CD4-positive, alpha-beta T cell treated with Interleukin-6 at 100 ng/mL for 8 hours (primary cell): Measurements from ENCODE around the gene OR3A2.
"Not testable (repeated sequence)": the region's sequence is repeated elsewhere in the genome, so short reads cannot be mapped to it uniquely, and the experiment has no call there.

Experiments
- DNase-seq: peaks from one replicate; pipeline ENCODE4 v3.0.0-alpha.2; 2020; ENCODE audit warnings: mixed read lengths, low spot score

OR3A2 gene

DNA sequence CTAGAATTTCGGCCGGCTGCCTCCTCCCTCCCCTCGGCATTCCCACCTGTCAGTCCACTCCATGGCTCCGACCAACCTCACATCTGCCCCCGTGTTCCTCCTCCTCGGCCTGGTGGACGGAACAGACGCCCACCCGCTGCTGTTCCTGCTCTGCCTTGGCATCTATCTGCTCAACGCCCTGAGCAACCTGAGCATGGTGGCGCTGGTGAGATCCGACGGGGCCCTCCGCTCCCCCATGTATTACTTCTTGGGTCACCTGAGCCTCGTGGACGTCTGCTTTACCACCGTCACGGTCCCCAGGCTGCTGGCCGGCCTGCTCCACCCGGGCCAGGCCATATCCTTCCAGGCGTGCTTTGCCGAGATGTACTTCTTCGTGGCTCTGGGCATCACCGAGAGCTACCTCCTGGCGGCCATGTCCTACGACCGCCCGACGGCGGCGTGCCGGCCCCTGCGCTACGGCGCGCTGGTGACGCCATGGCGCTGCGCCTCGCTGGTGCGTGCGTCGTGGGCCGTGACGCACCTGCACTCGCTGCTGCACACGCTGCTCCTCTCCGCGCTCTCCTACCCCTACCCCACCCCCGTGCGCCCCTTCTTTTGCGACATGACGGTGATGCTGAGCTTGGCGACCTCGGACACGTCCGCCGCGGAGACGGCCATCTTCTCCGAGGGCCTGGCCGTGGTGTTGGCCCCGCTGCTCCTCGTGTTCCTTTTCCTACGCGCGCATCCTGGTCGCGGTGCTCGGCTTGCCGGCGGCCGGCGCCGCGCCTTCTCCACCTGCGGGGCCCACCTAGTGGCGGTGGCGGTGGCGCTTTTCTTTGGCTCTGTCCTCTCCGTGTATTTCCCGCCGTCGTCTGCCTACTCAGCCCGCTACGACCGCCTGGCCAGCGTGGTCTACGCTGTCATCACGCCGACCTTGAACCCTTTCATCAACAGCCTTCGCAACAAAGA is at the start of gene OR3A2:
Gene OR3A2 (minus strand): TSS at position 440 of the 948 bp plus-strand sequence.
- no peak for DNase-seq

DNA sequence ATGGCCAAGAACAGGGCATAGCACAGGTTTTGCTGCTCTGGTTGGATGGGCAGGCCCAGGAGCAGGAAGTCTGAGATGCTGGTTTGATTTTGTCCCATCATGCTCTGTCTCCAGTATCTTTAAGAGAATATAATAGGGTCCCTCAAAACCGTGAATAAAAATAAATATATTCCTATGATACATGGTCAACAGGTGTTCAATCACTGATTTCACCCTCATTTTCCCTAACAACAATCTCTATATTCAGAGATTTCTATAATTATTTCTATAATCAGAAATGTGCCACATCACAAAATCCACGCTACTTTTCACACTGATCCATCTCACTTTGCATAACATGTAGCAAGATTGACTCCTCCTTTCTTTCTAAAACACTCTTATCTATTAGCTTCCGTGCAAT is 47.6 kb upstream of the OR3A2 start, which contains the start of gene OR1E2:
Gene OR1E2 (minus strand): TSS at position 101 of the 400 bp plus-strand sequence. CDS start 0 bp downstream, at position 101.
- DNase-seq = no peak

DNA sequence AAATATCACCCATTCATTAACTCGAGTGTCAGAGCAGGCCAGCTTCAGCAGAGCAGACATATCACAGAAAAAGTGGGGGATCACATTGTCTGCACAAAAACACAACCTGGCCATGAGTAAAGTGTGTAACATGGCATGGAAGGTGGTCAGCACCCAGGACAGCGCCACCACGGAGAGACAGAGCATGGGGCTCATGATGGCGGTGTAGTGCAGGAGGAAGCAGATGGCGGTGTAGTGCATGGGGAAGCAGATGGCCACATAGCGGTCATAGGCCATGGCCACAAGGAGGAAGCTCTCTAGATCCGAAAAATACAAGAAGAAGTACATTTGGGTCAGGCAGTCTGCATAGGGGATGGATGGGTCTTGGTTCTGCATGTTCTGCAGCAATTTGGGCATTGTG is 47.1 kb upstream of the OR3A2 start:
- DNase-seq = not testable (repeated sequence)

DNA sequence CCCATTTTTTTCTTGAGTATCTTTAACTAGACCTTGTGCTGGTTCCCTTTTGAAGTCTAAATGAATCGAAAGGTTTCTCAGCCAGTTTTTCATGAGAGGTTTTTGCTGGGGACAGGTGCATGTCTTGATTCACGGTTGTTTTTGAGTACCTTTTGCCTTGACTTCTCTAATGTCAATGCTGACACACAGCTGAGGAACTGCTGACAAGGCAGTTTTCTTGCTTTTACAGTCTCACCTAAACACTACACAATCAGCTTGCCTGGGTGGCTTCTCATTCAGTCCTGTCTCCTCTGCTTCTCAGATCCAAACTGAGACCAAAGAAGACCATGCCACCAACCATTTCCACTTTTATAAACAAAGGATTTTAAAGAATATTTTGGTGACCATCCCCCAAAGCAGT is 32.1 kb upstream of the OR3A2 start:
- no peak for DNase-seq

DNA sequence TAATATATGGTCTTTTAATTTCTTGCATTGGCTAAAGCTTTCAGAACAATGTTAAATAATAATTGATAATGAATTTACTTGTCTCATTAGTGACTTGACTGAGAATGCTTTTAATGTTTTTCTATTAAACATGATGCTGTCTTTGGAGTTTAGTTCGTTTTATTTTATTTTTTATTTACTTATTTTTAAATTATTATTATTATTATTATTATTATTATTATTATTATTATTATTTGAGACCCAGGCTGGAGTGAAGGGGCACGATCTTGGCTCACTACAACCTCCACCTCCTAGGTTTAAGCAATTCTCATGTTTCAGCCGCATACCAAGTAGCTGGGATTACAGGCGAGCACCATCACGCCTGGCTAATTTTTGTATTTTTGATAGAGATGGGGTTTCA is 29.5 kb upstream of the OR3A2 start:
- no peak for DNase-seq

DNA sequence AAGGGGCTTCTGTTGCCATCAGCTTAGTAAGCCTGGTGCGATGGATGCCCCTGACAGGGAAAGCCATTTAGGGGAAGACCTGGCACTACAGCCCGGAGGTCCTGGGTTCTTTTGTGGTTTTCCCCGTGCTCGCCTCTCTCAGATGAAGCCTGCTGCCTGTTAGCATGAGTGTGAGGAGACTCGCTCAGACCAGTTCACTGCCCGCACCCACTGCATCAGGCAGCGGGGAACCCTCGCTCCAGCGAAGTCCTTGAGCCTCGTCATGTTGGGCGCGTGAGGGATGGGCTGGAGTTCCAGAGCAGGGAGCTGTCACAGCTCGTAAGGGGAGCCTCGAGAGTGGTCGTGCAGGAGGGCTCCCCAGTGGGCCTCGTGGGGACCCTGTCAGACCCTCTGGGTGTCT is 26.1 kb upstream of the OR3A2 start:
- DNase-seq = not testable (repeated sequence)

DNA sequence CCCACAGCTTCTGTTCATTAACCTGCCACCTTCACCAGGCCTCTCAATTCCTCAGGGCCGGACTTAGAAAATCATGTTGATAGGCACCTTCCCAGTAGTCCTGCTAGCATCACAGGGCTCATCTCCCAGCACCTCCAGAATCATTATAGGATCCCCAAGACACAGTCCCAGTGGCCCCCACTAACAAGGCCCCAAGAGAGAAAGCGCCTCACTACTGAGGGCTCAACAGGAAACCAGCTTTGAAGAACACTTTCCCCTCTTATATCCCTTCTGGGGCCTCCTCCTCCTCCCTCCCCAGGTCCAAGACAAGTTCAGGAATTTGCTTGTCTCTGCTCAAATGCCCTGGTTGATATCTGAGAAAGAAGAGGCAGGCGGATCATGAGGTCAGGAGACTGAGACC is 25.0 kb upstream of the OR3A2 start, which contains the start of gene OR3A3:
Gene OR3A3 (plus strand): TSS at position 301 of the 400 bp plus-strand sequence.
- DNase-seq = no peak

DNA sequence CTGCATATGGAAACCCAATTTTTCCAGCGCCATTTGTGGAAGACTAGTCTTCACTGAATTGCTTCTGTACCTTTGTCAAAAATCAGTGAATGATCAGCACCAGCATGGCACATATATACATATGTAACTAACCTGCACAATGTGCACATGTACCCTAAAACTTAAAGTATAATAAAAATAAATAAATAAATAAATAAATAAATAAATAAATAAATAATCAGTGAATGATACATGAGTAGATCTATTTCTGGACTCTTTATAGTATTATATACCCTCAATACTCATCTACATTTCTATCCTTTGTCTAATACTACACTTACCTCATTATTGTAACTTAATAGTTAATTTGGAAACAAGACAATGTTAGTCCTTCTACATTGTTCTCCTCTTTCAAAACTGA is 17.7 kb upstream of the OR3A2 start:
- not testable (repeated sequence) for DNase-seq

DNA sequence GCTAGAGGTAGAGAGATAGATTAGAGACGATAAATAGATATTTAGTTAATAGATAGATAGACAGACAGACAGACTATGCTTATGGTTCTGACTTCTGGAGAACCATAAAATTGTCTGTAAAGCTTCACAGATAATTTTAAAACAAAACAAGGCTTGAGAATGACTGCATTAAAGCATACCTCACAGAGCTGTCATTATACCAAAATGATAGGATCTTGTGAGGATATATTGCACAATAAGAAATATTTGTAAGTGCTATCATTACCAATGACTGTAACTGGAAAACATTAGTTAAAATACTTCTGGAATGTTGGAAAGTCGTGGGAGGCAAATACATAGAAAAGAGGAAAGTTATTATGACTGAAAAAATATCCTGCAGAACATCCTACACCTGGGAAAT is 15.7 kb upstream of the OR3A2 start:
- no peak for DNase-seq

DNA sequence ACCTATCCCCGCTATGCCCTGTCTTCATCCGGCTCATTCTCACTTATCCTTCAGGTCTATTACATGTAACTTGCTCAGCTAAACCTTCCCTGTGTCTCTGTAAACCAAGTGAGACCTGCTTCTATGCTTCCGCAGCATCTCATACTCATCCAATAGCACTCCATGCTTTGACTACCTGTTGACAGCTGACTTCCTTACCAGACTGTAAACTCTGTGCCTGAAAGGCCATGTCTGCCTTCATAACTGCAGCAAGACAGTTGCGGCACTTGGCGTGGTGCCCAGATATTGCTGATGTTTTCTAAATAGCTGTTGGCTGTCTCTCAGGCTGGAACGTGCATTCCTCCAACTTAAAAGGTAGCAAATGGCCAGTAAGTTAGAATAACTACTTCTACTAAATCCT is 13.9 kb upstream of the OR3A2 start:
- DNase-seq = no peak

DNA sequence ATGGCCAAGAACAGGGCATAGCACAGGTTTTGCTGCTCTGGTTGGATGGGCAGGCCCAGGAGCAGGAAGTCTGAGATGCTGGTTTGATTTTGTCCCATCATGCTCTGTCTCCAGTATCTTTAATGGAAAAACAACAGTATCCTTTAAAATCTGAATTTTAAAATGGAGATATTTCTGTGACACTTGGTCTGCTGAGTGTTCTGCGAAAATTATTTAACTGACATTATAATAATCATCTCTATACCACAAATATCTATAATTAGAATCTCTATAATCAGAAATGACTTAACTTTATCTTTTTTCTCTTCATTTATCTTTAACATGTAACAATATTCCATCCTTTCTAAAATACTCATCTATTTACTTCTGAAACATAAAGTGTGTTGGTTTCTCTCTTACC is 12.2 kb upstream of the OR3A2 start, which contains the start of gene OR1E1:
Gene OR1E1 (minus strand): TSS at position 101 of the 400 bp plus-strand sequence. CDS start 0 bp downstream, at position 101.
- DNase-seq = no peak

DNA sequence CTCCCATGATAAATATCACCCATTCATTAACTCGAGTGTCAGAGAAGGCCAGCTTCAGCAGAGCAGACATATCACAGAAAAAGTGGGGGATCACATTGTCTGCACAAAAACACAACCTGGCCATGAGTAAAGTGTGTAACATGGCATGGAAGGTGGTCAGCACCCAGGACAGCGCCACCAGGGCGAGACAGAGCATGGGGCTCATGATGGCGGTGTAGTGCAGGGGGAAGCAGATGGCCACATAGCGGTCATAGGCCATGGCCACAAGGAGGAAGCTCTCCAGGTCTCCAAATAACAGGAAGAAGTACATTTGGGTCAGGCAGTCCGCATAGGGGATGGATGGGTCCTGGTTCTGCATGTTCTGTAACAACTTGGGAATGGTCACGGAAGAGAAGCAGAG is 11.7 kb upstream of the OR3A2 start:
- DNase-seq = not testable (repeated sequence)

DNA sequence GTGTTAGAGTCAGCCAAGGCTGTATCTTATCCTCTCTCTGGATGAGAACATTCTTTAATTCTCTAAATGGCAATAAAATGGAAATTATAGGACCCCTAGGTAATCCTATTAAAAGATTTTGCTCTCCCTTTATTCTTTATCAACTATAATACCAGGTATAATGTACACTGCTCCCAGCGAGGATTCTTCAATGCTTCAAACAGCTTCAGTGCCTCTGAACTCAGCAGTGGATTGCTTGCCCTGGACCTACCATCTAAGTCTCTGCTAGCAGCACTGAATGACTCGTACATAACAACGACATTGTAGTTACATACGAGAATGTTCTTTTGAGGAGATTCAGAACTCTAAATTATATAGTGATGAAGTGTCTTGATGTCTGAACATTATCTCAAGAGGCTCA is 3.7 kb upstream of the OR3A2 start:
- no peak for DNase-seq

DNA sequence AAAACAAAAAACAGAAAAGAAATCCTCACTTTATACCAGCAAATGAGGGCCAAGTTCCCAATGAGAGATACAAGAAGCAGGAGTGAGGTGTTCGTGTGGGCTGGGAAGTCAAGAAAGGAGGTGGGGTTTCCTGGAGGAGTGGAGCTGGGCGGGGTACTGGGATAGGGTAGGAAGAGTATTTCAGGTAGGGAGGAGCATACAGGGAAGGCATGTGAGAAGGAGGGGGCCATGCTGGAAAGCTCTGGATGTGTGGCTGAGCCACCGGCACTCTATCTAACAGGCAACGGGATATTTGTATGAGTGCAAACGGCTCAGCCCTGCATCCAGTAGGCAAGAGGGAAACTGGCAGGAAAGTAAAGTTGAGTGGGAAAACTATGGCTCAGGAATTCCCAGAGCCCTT is 4.2 kb downstream of the OR3A2 start:
- no peak for DNase-seq

DNA sequence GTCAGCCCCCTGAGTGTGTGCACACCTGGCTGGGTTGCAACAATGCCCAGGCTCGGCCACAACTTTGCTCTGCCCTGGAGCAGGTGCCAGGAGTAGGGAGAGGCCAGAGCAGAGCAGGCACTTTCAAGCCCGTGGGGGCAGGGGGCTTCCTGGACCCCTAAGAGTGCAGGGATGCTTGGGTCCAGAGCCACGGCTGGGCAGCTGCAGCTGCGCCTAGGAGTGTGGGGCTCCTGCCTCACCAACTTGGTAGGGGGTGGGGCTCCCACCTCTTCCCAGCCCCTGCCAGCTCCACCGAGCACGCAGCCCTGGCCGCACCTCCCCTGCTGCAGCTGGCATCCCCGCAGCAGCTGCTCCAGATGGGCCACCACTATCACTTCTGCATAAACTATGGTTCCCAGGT is 7.8 kb downstream of the OR3A2 start:
- DNase-seq = no peak

DNA sequence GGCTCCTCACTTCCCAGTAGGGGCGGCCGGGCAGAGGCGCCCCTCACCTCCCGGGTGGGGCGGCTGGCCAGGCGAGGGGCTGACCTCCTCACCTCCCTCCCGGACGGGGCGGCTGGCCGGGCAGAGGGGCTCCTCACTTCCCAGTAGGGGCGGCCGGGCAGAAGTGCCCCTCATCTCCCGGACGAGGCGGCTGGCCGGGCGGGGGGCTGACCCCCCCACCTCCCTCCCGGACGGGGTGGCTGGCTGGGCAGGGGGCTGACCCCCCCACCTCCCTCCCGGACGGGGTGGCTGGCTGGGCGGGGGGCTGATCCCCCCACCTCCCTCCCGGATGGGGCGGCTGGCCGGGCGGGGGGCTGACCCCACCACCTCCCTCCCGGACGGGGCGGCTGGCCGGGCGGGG is 14.9 kb downstream of the OR3A2 start:
- not testable (repeated sequence) for DNase-seq

DNA sequence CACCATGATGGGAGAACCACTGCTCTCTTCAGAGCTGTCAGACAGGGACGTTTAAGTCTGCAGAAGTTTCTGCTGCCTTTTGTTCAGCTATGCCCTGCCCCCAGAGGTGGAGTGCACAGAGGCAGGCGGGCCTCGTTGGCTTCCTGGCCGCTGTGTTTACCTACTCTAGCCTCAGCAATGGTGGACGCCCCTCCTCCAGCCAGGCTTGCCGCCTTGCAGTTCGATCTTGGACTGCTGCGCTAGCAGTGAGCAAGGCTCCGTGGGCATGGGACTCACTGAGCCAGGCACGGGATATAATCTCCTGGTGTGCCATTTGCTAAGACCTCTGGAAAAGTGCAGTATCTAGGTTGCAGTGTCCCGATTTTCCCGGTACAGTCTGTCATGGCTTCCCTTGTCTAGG is 43.3 kb downstream of the OR3A2 start:
- DNase-seq = not testable (repeated sequence)

DNA sequence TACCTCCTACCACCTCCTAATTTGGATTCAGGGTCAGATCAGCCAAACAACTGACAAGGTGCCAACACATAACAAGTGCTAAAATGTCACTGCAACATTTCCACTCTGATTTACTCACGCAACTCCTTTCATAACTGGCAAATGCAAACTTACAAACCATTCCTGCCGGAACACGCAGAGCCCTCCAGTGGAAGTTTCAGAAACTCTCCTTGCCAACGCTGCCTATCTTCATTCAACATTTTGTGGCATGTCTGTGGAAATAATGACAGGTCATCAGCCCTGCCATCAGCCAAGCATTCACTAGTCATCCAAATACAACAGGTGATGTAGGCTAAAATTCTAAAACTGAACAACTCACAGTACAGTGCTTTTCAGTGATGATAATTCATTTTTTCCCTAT is 50.2 kb downstream of the OR3A2 start:
- no peak for DNase-seq

DNA sequence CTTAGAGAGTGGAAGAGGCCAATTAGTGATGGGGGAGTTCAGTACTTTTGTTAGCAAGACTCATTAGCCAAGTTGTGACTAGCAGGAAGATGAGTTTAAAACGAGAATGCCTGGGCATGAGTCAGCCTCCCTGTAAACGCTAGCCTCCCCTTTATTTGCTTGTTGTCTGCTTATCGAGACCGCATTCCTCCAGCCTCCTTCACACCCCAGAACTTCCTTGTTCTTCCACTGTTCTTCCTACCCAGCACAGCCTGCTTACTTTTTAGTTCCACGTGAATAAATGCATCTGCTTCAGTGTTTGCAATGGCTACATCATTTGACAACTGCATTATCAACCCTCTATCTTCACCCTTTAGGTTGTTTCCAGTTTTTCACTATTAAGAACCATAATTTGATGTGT is 67.8 kb downstream of the OR3A2 start:
- no peak for DNase-seq

DNA sequence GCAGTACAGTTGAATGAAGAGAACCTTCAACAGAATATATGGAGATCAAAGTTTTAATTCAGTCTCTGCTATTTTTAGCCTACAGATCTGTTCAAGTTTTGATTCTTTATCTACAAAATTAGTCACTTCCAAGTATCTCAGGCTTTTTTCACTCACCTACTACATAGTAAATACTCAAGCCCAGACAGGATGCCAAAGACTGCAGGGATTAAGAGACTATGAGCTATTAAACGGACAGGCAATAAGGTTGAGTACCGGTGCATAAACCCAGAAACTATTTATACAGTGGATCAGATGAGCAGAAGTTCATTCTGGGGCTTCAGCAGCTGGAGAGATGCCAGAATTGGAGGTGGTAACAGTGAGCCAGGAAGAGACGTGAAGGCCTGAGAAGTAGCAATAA is 69.3 kb downstream of the OR3A2 start:
- no peak for DNase-seq

DNA sequence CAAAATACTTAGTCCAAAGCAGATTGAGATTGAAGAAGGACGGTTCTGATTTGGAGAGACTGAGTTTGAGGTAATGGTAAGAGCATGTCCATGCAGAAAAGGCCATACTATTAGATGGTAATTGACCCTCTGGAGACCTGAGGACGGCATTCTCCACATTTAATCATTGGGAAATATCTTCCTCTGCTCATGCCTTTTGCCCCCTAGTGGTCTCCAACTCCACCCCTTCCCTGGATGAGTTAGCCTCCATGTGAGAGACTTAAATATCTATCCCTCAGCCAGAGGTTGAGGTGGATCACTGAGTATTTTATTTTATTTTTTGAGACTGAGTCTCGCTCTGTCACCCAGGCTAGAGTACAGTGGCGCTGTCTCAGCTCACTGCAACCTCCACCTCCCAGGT is 77.5 kb downstream of the OR3A2 start:
- DNase-seq = no peak

DNA sequence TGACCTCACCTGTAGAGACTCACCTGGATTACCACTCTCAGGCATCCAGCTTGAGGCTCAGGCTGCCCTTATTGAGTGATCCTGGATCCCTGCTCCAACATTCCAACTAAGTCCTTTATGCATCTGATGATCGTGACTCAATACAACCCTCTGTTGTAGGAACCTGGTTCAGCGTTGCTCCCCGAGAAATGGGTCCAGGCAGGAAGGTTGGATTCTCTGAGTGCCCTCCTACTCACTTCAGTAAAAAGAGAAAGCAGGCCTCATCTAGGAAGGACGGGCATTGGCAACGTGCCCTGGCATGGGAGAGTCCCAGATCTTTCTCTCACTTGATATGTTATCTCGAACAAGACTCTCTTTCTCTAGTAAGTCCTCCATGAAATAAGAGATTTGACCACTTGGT is 87.8 kb downstream of the OR3A2 start, which contains the start of gene OR3A1:
Gene OR3A1 (minus strand): TSS at position 101 of the 400 bp plus-strand sequence. CDS start 5,778 bp downstream, outside the sequence.
- DNase-seq = no peak

DNA sequence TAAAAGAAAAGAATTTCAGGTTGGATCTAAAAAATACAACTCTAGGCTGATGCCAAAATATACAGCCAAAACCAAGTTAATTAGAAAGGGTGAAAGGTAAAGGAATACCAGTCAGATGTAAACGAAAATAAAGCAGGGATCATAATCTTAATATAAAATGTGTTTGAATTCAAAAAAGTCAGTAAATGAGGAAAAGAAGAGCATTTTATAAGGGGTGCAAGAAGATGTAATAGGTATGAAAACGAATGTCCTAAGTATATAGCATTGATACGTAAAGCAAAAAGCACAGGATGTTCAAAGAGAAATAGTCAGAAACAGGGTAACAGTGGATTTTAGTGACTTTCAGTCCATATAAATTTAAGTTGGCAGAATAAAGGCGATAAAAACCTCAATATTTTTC is 90.5 kb downstream of the OR3A2 start:
- no peak for DNase-seq
